MCF 10A (cell line): ENCODE measurements around the gene MIF. TPM values are rescaled to one million over a fixed set of nuclear protein-coding genes. Genes with fewer than 3 reads are reported as not detected.
"Not testable (repeated sequence)": the region's sequence is repeated elsewhere in the genome, so short reads cannot be mapped to it uniquely, and the experiment has no call there.

Source experiments
- BruUV-seq: library from RNA; stranded (reverse); fragments of 400-500 nt; replicated peaks from 2 replicates; lab custom pipeline; 2021; lab: Mats Ljungman, UMichigan
- CTCF ChIA-PET: fragments of 300-600 bp; sonication (Branson Sonifier 250); formaldehyde crosslinking; extraction: SDS; loops from one replicate; lab custom pipeline; 2021; ENCODE audit warnings: antibody characterized with exemption, inconsistent platforms; lab: Yijun Ruan, JAX
- POLR2A ChIA-PET: fragments of 300-600, 350-650 bp; sonication (Branson Sonifier 250); formaldehyde crosslinking; extraction: SDS; loops from one replicate; lab custom pipeline; 2020; ENCODE audit warnings: antibody characterized with exemption, inconsistent platforms; lab: Yijun Ruan, JAX
- DNase-seq: peaks from one replicate; pipeline ENCODE4 v3.0.0-alpha.2; 2018; ENCODE audit not compliant: unreplicated experiment
- H3K27ac Mint-ChIP-seq: one replicate; pipeline ENCODE4 v1.8.0; 2022; ENCODE audit warnings: mild to moderate bottlenecking, low read depth, mixed read lengths; ENCODE audit not compliant: unreplicated experiment
- H3K27me3 Mint-ChIP-seq: one replicate; pipeline ENCODE4 v1.8.0; 2022; ENCODE audit warnings: mixed read lengths; ENCODE audit not compliant: insufficient read depth, unreplicated experiment
- H3K36me3 Mint-ChIP-seq: one replicate; pipeline ENCODE4 v1.8.0; 2022; ENCODE audit warnings: mild to moderate bottlenecking, moderate library complexity, mixed read lengths; ENCODE audit not compliant: insufficient read depth, unreplicated experiment
- H3K4me1 Mint-ChIP-seq: one replicate; pipeline ENCODE4 v1.8.0; 2022; ENCODE audit warnings: mixed read lengths; ENCODE audit not compliant: insufficient read depth, unreplicated experiment
- H3K4me3 Mint-ChIP-seq: one replicate; pipeline ENCODE4 v1.8.0; 2022; ENCODE audit warnings: mild to moderate bottlenecking, moderate library complexity, mixed read lengths; ENCODE audit not compliant: unreplicated experiment
- H3K9me3 Mint-ChIP-seq: one replicate; pipeline ENCODE4 v1.8.0; 2022; ENCODE audit warnings: mixed read lengths; ENCODE audit not compliant: unreplicated experiment
- CTCF ChIP-seq: fragments of 200-600 bp; IDR thresholded peaks from one replicate; pipeline ENCODE4 v1.8.0; 2022; ENCODE audit warnings: antibody characterized with exemption, mild to moderate bottlenecking; ENCODE audit not compliant: unreplicated experiment
- intact Hi-C: fragments of 100-400 bp; cut with micrococcal nuclease; formaldehyde crosslinking; loops from 2 replicates; pipeline ENCODE4 v1.14.1; 2022
- total RNA-seq: library from RNA; stranded (reverse); gene quantifications from 2 replicates; pipeline ENCODE4 v1.2.3, GENCODE V29; 2022

MIF gene
- total RNA-seq, 1 experiment from 2014 or later: 1,126 TPM

DNA sequence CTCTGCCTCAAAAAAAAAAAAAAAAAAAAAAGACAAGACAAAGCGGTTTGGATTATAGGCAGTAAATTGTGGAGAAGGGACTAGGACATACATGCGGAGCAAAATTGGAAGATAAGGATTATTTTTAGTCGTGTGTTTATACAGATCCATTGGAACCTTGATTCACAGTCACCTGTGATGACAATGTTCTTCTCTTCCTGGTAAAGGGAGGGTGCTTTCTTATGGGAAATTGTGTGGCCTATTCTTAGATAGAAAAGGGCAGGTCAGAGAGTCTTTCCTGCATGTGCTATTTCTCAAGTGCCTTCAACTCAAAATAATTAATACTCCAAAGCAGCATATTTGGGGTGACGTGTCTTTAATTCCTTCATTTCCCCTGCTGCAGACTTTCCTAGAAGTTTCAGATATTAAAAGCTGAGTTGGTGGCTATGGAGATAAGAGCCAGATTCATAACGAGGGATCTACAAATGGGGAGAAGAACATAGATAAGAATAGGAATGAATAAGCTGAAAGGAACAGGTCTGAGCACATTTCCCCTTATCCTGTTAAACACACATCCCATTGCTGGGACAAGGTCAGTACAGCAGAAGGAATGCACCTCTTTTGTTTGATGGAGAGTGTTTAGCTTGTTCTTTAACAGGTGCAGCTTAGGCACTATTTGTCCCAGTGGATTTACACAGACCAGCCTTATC lies 44.3 kb downstream of the MIF start:
- H3K27ac Mint-ChIP-seq: no peak overlapping the region
- H3K9me3 Mint-ChIP-seq: no peaks in the 10 kb centered on the region
- no peaks in the 10 kb centered on the region for H3K36me3 Mint-ChIP-seq
- no TSS peak for BruUV-seq
- intact Hi-C loops: no loop called here
- DNase-seq: no peak
- ChIA-PET CTCF (interaction anchor here (0.8 to 1.2 kb wide), 2 partner anchors 48 to 50 kb away, joined by 3 to 5 read pairs; no protein-coding TSS in a partner anchor), POLR2A (interaction anchor here (0.6 to 1.2 kb wide), 3 partner anchors 25 to 44 kb away, joined by 3 to 4 read pairs (median 3); partner anchors contain the start of gene MIF)
- no peaks in the 10 kb centered on the region for H3K4me1 Mint-ChIP-seq
- TF ChIP-seq CTCF: no peak
- peaks cover 6% of the 10 kb centered on the region for H3K27me3 Mint-ChIP-seq
- H3K4me3 Mint-ChIP-seq: no peak overlapping the region

DNA sequence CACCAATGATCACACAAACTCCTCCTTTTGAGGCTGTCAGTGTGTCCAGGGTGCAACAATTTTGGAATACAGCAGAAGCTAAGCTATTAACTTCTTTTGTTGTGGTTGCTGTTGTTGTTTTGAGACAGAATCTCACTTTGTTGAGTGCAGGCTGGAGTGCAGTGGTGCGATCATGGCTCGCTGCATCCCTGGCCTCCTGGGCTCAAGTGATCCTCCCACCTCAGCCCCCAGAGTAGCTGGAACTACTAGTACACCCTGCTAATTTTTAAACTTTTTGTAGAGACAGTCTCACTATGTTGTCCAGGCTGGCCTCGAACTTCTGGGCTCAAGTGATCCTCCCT lies 44.8 kb downstream of the MIF start:
- TF ChIP-seq CTCF: no peak
- no peaks in the 10 kb centered on the region for H3K36me3 Mint-ChIP-seq
- no peaks in the 10 kb centered on the region for H3K9me3 Mint-ChIP-seq
- POLR2A ChIA-PET: interaction anchor here (0.6 to 1.2 kb wide), 4 partner anchors 25 to 80 kb away, joined by 3 to 4 read pairs (median 3); partner anchors contain the start of gene MIF
- intact Hi-C loops: no loop called here
- no TSS peak for BruUV-seq
- H3K4me3 Mint-ChIP-seq: no peak overlapping the region
- CTCF ChIA-PET: interaction anchor here (0.8 to 1.2 kb wide), 2 partner anchors 49 to 50 kb away, joined by 3 to 5 read pairs; no protein-coding TSS in a partner anchor
- no peak overlapping the region for H3K27ac Mint-ChIP-seq
- peaks cover 11% of the 10 kb centered on the region for H3K27me3 Mint-ChIP-seq
- DNase-seq: no peak
- no peaks in the 10 kb centered on the region for H3K4me1 Mint-ChIP-seq

DNA sequence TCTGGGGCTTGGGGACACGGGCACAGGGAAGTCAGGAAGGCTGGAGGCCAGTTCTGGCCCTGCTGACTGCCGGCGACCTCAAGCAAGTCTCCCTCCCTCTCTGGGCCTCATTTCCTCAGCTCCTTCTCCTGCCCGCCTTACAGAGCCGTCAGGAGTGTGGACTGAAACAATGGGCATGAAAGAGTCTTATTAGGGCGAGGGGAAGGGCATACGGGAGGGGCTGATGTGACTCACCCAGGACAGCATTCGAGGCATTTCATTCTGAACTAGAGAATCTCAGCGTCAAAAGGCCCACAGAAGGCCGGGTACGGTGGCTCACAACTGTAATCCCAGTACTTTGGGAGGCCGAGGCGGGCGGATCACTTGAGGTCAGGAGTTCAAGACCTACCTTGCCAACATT lies 46.0 kb downstream of the MIF start:
- H3K9me3 Mint-ChIP-seq, H3K4me1 Mint-ChIP-seq, DNase-seq, CTCF ChIA-PET, POLR2A ChIA-PET, intact Hi-C loops, H3K36me3 Mint-ChIP-seq, H3K4me3 Mint-ChIP-seq, H3K27ac Mint-ChIP-seq, BruUV-seq: not testable (repeated sequence)
- H3K27me3 Mint-ChIP-seq: peaks cover 20% of the 10 kb centered on the region

Other genes with a start within 250 kb of the MIF start
- not detected in 2 replicates for gene RGL4, start 203.4 kb upstream of the MIF start, total RNA-seq
- 3.3 and 4.5 TPM in 2 replicates for gene ZNF70, start 143.3 kb upstream of the MIF start, total RNA-seq
- not detected in 2 replicates for gene VPREB3, start 140.0 kb upstream of the MIF start, total RNA-seq
- not detected in 2 replicates for gene C22orf15, start 131.4 kb upstream of the MIF start, total RNA-seq
- 86.0 and 90.1 TPM in 2 replicates for gene CHCHD10, start 126.4 kb upstream of the MIF start, total RNA-seq
- gene MMP11, start 121.5 kb upstream of the MIF start, total RNA-seq: 0.44 TPM in 1 of 2 replicates, not detected in the other
- gene SMARCB1, start 107.4 kb upstream of the MIF start, total RNA-seq: 83.7 and 115 TPM in 2 replicates
- not detected in 2 replicates for gene DERL3, start 55.4 kb upstream of the MIF start, total RNA-seq
- 9.6 and 11.3 TPM in 2 replicates for gene SLC2A11, start 36.5 kb upstream of the MIF start, total RNA-seq
- gene GSTT2B, start 66.8 kb downstream of the MIF start, total RNA-seq: 15.6 and 22.7 TPM in 2 replicates
- gene DDTL, start 72.5 kb downstream of the MIF start, total RNA-seq: 2.1 and 2.5 TPM in 2 replicates
- 127 and 155 TPM in 2 replicates for gene DDT, start 80.1 kb downstream of the MIF start, total RNA-seq
- not detected in 2 replicates for gene GSTT2, start 85.8 kb downstream of the MIF start, total RNA-seq
- gene GSTT4, start 111.1 kb downstream of the MIF start, total RNA-seq: not detected in 2 replicates
- 47.4 and 47.5 TPM in 2 replicates for gene CABIN1, start 116.9 kb downstream of the MIF start, total RNA-seq